GM12878 (cell line): Measurements from ENCODE around the gene EIF3B. TPM values are rescaled to one million over a fixed set of nuclear protein-coding genes. Genes with fewer than 3 reads are reported as not detected.

Experiments used
- HDAC6 ChIP-seq: fragments of 200-600 bp; sonication (generic); IDR thresholded peaks from one replicate; pipeline ENCODE4 v1.8.0; 2017; ENCODE audit warnings: antibody characterized with exemption; ENCODE audit not compliant: unreplicated experiment
- IRF4 ChIP-seq: IDR thresholded peaks from 2 replicates; pipeline ENCODE4 v1.6.1; 2011; ENCODE audit warnings: low read depth, low read length
- IRF5 ChIP-seq: fragments of 450-650 bp; IDR thresholded peaks from 2 replicates; pipeline ENCODE4 v1.6.1; 2017; ENCODE audit warnings: borderline replicate concordance
- MEF2A ChIP-seq: IDR thresholded peaks from 2 replicates; pipeline ENCODE4 v1.6.1; 2011; ENCODE audit warnings: low read depth, mild to moderate bottlenecking, low read length, moderate library complexity; ENCODE audit not compliant: insufficient read depth
- NFXL1 ChIP-seq: fragments of 450-650 bp; IDR thresholded peaks from 2 replicates; pipeline ENCODE4 v1.6.1; 2017; ENCODE audit warnings: antibody characterized with exemption, mild to moderate bottlenecking, borderline replicate concordance
- NR2C2 ChIP-seq: IDR thresholded peaks from 2 replicates; pipeline ENCODE4 v1.6.1; 2011; ENCODE audit warnings: borderline replicate concordance, low read depth; ENCODE audit not compliant: control insufficient read depth, insufficient read length
- NRF1 ChIP-seq: conservative IDR thresholded peaks from 2 replicates; pipeline ENCODE4 v1.6.1; 2011; ENCODE audit warnings: mild to moderate bottlenecking, low read depth, low read length, improper control_type of control experiment
- RCOR1 ChIP-seq: conservative IDR thresholded peaks from 2 replicates; pipeline ENCODE4 v1.6.1; 2012; ENCODE audit warnings: low read depth, low read length, improper control_type of control experiment
- SMARCA5 ChIP-seq: fragments of 450-650 bp; IDR thresholded peaks from 2 replicates; pipeline ENCODE4 v1.6.1; 2017; ENCODE audit warnings: mild to moderate bottlenecking
- SUZ12 ChIP-seq: fragments of 200-600 bp; sonication (generic); IDR thresholded peaks from one replicate; pipeline ENCODE4 v1.6.1; 2018; ENCODE audit warnings: antibody characterized with exemption, mild to moderate bottlenecking; ENCODE audit not compliant: unreplicated experiment
- TCF12 ChIP-seq: IDR thresholded peaks from 2 replicates; pipeline ENCODE4 v1.6.1; 2011; ENCODE audit warnings: low read depth, mild to moderate bottlenecking, low read length
- TCF3 ChIP-seq: IDR thresholded peaks from 2 replicates; pipeline ENCODE4 v1.6.1; 2012; ENCODE audit warnings: low read depth, mild to moderate bottlenecking, low read length, borderline replicate concordance; ENCODE audit not compliant: insufficient read depth
- ZBTB4 ChIP-seq: fragments of 450-650 bp; formaldehyde crosslinking; IDR thresholded peaks from 2 replicates; pipeline ENCODE4 v1.4.0; 2022; ENCODE audit warnings: mild to moderate bottlenecking, moderate library complexity
- ZNF384 ChIP-seq: IDR thresholded peaks from 2 replicates; pipeline ENCODE4 v1.6.1; 2012; ENCODE audit warnings: low read depth, mild to moderate bottlenecking, low read length, improper control_type of control experiment, borderline replicate concordance
- ZSCAN29 ChIP-seq: fragments of 450-650 bp; IDR thresholded peaks from 2 replicates; pipeline ENCODE4 v1.6.1; 2017; ENCODE audit warnings: mild to moderate bottlenecking, moderate library complexity
- polyA plus RNA-seq, 11 experiments: library from polyadenylated mRNA; depleted of rRNA in 4 of 11; unstranded in 6 of 11; stranded (reverse) in 5 of 11; fragments of >200 nt; fragmentation: Nextera tagmentation in 4 of 11; fragmentation: Illumina TruSeq in 1 of 11; extraction: Ambion mirVana in 4 of 11; extraction: Trizol in 1 of 11; gene quantifications; 1 replicate in 1 of 11; 2 replicates in 10 of 11; pipeline versions ENCODE4 v1.2.1 to v1.2.3, GENCODE V29; 2011 to 2016; ENCODE audit warnings: inconsistent platforms in 2 of 11, missing spikeins in 2 of 11, low read depth in 1 of 11
- total RNA-seq, 4 experiments: library from RNA; depleted of rRNA in 3 of 4; stranded (reverse); fragments of >200 nt in 3 of 4; fragmentation: Illumina TruSeq in 1 of 4; extraction: Trizol in 1 of 4; gene quantifications; 2 replicates each; pipeline versions ENCODE4 v1.2.1 to v1.2.3, GENCODE V29; 2013 to 2021
- TF ChIP-seq, protein P1 (sequence below): fragments of 450-650 bp; IDR thresholded peaks from 2 replicates; pipeline ENCODE4 v1.6.1; 2017; ENCODE audit warnings: mild to moderate bottlenecking, moderate library complexity
- TF ChIP-seq, protein P2 (sequence below): fragments of 450-650 bp; IDR thresholded peaks from 2 replicates; pipeline ENCODE4 v1.6.1; 2018; ENCODE audit warnings: mild to moderate bottlenecking, low read depth, moderate library complexity; ENCODE audit not compliant: partially characterized antibody

The EIF3B gene
- total and polyA plus RNA-seq, 10 of the 15 experiments (the other 5 are each of a cell fraction or from before 2014, with no cell fraction given): 17.6 to 275 (median 153) TPM

DNA sequence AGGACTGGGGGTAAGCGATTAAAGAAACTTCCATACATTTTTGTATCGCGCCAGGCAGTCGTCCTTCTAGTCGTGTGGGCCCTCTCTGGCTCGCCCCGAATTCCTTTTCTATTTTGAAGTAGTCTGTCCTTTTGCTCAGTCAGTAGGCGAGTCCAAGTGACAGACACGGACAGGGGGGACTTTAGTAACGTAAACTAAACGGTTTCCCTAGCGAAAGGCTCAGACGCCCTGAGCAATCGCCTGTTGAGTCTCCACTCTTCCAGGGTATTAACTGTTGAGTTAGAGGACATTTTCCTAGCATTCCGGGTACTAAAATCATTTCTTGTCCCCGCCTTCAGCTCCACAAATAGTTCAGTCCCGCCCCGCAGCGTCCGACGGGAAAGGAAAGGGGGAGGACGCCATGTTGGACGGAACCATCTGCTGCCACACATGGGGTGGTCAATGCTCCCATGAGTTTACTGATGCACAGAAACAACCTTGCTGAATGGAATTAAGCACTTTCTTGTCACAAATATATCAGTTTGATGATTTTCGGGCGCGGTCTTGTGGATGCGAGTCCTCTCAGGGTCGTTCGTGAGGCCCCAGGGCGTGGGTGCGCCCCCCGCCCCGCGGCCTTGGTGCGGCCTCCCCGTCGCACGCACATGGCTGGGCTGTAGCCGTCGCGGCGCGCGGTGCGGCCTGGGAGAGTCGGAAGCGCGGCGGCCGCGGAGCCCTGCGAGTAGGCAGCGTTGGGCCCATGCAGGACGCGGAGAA, at the start of gene EIF3B (continued):
- TF ChIP-seq, protein P1, sequence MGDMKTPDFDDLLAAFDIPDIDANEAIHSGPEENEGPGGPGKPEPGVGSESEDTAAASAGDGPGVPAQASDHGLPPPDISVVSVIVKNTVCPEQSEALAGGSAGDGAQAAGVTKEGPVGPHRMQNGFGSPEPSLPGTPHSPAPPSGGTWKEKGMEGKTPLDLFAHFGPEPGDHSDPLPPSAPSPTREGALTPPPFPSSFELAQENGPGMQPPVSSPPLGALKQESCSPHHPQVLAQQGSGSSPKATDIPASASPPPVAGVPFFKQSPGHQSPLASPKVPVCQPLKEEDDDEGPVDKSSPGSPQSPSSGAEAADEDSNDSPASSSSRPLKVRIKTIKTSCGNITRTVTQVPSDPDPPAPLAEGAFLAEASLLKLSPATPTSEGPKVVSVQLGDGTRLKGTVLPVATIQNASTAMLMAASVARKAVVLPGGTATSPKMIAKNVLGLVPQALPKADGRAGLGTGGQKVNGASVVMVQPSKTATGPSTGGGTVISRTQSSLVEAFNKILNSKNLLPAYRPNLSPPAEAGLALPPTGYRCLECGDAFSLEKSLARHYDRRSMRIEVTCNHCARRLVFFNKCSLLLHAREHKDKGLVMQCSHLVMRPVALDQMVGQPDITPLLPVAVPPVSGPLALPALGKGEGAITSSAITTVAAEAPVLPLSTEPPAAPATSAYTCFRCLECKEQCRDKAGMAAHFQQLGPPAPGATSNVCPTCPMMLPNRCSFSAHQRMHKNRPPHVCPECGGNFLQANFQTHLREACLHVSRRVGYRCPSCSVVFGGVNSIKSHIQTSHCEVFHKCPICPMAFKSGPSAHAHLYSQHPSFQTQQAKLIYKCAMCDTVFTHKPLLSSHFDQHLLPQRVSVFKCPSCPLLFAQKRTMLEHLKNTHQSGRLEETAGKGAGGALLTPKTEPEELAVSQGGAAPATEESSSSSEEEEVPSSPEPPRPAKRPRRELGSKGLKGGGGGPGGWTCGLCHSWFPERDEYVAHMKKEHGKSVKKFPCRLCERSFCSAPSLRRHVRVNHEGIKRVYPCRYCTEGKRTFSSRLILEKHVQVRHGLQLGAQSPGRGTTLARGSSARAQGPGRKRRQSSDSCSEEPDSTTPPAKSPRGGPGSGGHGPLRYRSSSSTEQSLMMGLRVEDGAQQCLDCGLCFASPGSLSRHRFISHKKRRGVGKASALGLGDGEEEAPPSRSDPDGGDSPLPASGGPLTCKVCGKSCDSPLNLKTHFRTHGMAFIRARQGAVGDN: no peak
- TF ChIP-seq TCF12 (peak; percentile 60; the same call in 1 of the 2 replicates), MEF2A (no peak), IRF4 (0 out of 2 replicates have a peak, but pooled peaks have one; percentile 45), ZNF384 (no peak), NFXL1 (no peak), HDAC6 (no peak), IRF5 (no peak), TCF3 (peak; percentile 78), ZBTB4 (CRISPR knock-in tag) (no peak), RCOR1 (0 out of 2 replicates have a peak, but pooled peaks have one; percentile 45), ZSCAN29 (no peak), SMARCA5 (no peak), NR2C2 (no peak), NRF1 (no peak), SUZ12 (no peak)
- TF ChIP-seq, protein P2, sequence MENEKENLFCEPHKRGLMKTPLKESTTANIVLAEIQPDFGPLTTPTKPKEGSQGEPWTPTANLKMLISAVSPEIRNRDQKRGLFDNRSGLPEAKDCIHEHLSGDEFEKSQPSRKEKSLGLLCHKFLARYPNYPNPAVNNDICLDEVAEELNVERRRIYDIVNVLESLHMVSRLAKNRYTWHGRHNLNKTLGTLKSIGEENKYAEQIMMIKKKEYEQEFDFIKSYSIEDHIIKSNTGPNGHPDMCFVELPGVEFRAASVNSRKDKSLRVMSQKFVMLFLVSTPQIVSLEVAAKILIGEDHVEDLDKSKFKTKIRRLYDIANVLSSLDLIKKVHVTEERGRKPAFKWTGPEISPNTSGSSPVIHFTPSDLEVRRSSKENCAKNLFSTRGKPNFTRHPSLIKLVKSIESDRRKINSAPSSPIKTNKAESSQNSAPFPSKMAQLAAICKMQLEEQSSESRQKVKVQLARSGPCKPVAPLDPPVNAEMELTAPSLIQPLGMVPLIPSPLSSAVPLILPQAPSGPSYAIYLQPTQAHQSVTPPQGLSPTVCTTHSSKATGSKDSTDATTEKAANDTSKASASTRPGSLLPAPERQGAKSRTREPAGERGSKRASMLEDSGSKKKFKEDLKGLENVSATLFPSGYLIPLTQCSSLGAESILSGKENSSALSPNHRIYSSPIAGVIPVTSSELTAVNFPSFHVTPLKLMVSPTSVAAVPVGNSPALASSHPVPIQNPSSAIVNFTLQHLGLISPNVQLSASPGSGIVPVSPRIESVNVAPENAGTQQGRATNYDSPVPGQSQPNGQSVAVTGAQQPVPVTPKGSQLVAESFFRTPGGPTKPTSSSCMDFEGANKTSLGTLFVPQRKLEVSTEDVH: peak; percentile 60
